Measurements from ENCODE around the gene TEX264. TPM values are rescaled to one million over a fixed set of nuclear protein-coding genes. Genes with fewer than 3 reads are reported as not detected.

The TEX264 gene
- total and polyA plus RNA-seq, 2 of the 13 experiments (the other 11 are each of a cell fraction or from before 2014, with no cell fraction given) = 35.2 to 52.1 TPM

DNA sequence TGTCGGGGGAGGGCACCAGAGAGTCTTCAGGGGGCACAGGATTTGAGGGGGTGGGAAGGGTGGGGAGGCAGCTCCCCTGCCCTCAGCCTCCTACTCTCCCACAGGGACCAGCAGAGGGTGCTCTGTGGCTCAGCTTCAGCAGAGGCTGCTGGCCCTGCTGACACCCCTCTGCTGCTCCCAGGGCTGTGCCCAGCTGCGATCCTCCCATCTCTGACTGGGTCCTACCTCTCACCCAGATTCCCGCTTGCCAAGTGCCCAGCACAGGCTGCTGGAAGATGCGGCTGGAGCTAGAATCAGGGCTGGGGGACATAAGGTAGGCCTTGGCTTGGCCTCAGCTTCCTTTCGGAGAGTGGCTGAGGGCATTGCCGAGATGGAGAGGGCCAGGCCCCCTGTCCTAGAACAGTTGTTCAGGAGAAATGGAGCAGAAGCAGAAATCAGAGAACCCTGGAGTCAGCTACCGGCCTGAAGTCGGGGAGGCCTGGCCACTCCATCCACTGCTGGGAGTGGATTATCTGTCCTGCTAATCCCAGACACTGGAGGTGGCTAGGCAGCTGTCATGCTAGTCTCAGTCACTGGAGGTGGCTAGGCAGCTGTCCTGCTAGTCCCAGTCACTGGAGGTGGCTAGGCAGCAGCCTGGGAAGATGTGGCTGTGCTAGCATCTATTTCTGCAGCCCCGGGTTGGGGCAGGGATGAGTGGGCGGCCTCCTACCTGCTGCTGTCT, 39.7 kb downstream of the TEX264 start:
- 65% methylated on average over 4 of the region's 10 CpGs for WGBS (ENCODE audit: low lambda C conversion rate)
- DNase-seq (ENCODE audit: low spot score) = no peak
- H4K20me1 ChIP-seq (ENCODE audit: insufficient read depth, low read length) = peaks cover 11% of the 10 kb centered on the region; the same call in 1 of the 2 replicates
- no peak overlapping the region for H3K4me3 ChIP-seq (replicated peaks in 1 of 3; ENCODE audit: insufficient read depth in 1 of 3, low read depth in 2 of 3, low read length in 3 of 3)
- in situ Hi-C loops (cut with HindIII; ENCODE audit: extremely low pct_ligation_motif_present, low pct_unique_long_range_greater_than_20kb) (loop anchor here (5.0 kb wide), 1 partner anchor 87 kb away; no protein-coding TSS in a partner anchor), intact Hi-C loops (cut with micrococcal nuclease; ENCODE audit: unreplicated experiment) (no loop called here)
- TF ChIP-seq PCBP1 (IDR thresholded peaks at IDR 0.05; ENCODE audit: borderline replicate concordance, low read depth, low read length) (0 out of 2 replicates have a peak, but pooled peaks have one; percentile 40), CTCF (CRISPR knock-in tag; IDR thresholded peaks at IDR 0.05) (peak; percentile 67), ZNF224 (CRISPR knock-in tag; IDR thresholded peaks at IDR 0.05) (no peak), MEIS1 (CRISPR knock-in tag; IDR thresholded peaks at IDR 0.05; ENCODE audit: borderline replicate concordance) (no peak), ZNF556 (CRISPR knock-in tag; IDR thresholded peaks at IDR 0.05; ENCODE audit: borderline replicate concordance) (no peak), STAG1 (CRISPR knock-in tag; IDR thresholded peaks at IDR 0.05) (0 out of 2 replicates have a peak, but pooled peaks have one; percentile 14), ZNF737 (CRISPR knock-in tag; IDR thresholded peaks at IDR 0.05; ENCODE audit: borderline replicate concordance) (no peak), ZNF121 (CRISPR knock-in tag; IDR thresholded peaks at IDR 0.05) (no peak), ZNF784 (CRISPR knock-in tag; IDR thresholded peaks at IDR 0.05; ENCODE audit: borderline replicate concordance) (no peak), CERS6 (CRISPR knock-in tag; IDR thresholded peaks at IDR 0.05) (no peak), ZNF383 (CRISPR knock-in tag; IDR thresholded peaks at IDR 0.05; ENCODE audit: borderline replicate concordance) (no peak)
- TF ChIP-seq, protein P1, sequence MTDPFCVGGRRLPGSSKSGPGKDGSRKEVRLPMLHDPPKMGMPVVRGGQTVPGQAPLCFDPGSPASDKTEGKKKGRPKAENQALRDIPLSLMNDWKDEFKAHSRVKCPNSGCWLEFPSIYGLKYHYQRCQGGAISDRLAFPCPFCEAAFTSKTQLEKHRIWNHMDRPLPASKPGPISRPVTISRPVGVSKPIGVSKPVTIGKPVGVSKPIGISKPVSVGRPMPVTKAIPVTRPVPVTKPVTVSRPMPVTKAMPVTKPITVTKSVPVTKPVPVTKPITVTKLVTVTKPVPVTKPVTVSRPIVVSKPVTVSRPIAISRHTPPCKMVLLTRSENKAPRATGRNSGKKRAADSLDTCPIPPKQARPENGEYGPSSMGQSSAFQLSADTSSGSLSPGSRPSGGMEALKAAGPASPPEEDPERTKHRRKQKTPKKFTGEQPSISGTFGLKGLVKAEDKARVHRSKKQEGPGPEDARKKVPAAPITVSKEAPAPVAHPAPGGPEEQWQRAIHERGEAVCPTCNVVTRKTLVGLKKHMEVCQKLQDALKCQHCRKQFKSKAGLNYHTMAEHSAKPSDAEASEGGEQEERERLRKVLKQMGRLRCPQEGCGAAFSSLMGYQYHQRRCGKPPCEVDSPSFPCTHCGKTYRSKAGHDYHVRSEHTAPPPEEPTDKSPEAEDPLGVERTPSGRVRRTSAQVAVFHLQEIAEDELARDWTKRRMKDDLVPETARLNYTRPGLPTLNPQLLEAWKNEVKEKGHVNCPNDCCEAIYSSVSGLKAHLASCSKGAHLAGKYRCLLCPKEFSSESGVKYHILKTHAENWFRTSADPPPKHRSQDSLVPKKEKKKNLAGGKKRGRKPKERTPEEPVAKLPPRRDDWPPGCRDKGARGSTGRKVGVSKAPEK (CRISPR knock-in tag; IDR thresholded peaks at IDR 0.05; ENCODE audit: borderline replicate concordance) = no peak
- H3K27me3 ChIP-seq (ENCODE audit: control insufficient read depth in 1 of 2, insufficient read depth in 2 of 2, low read length in 2 of 2) = peaks cover 2 to 13% of the 10 kb centered on the region in 2 experiments; a peak in 4 of 5 replicates
- peaks cover 28% of the 10 kb centered on the region for H3K4me1 ChIP-seq (ENCODE audit: insufficient read depth, low read length)
- H3K79me2 ChIP-seq (ENCODE audit: insufficient read depth, low read length) = no peaks in the 10 kb centered on the region
- H3K36me3 ChIP-seq (replicated peaks in 1 of 2; ENCODE audit: control insufficient read depth in 1 of 2, insufficient read depth in 2 of 2, low read length in 2 of 2) = no peaks in the 10 kb centered on the region
- H2AFZ ChIP-seq (ENCODE audit: low read length) = no peak overlapping the region
- H3K4me2 ChIP-seq (ENCODE audit: low read depth, low read length) = no peak overlapping the region
- H3K9ac ChIP-seq (ENCODE audit: insufficient read depth, low read depth, low read length) = no peak overlapping the region
- ChIA-PET CTCF (ENCODE audit: low intra/inter-chr PET ratio, low total read pairs) (interaction anchor here (1.3 kb wide), 1 partner anchor 89 kb away, joined by 4 read pairs; no protein-coding TSS in a partner anchor), POLR2A (no interaction called here)
- H3K27ac ChIP-seq (ENCODE audit: extremely low read length, insufficient read depth, low read length) = no peak overlapping the region
- no peaks in the 10 kb centered on the region for H3K9me3 ChIP-seq (ENCODE audit: low read length)
- BruUV-seq (replicated peaks) = no TSS peak
- FAIRE-seq = no peak
- ATAC-seq = peak; percentile 62
